Left renal pelvis (tissue), 4 donors: ENCODE measurements around the gene DYNC1LI1. TPM values are rescaled to one million over a fixed set of nuclear protein-coding genes. Genes with fewer than 3 reads are reported as not detected.

ENCODE experiments used
- DNase-seq, 4 donors: peaks; one replicate each; pipeline ENCODE4 v3.0.0-alpha.2; 2013; ENCODE audit warnings: low read depth in 4 of 4, low spot score in 3 of 4
- polyA plus RNA-seq, 4 donors: library from polyadenylated mRNA; unstranded; fragments of 120-200 nt; gene quantifications; one replicate each; pipeline ENCODE4 v1.2.1, GENCODE V29; 2013; ENCODE audit not compliant: insufficient read length in 4 of 4

DYNC1LI1 gene
- polyA plus RNA-seq, 4 donors = 31.1 to 44.0 (median 40.1) TPM

DNA sequence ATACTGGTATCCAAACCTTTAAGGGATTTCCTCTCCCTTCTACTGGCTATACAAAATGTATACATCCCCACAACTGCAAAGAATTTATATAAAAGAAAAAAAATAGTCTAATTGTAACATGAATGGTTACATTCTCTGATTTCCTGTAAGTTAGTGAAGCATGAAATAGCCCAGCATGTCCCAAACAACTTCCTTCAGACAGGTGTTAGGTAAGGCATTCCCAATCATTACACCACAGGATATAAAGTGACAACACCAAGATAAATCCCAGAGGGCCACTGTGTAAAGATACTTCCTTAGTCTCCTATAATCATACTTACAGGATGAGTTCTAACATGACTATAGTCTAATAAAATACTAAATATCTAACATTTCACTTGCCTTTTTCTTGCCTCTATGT, 75.6 kb downstream of the DYNC1LI1 start:
- DNase-seq = no peak

DNA sequence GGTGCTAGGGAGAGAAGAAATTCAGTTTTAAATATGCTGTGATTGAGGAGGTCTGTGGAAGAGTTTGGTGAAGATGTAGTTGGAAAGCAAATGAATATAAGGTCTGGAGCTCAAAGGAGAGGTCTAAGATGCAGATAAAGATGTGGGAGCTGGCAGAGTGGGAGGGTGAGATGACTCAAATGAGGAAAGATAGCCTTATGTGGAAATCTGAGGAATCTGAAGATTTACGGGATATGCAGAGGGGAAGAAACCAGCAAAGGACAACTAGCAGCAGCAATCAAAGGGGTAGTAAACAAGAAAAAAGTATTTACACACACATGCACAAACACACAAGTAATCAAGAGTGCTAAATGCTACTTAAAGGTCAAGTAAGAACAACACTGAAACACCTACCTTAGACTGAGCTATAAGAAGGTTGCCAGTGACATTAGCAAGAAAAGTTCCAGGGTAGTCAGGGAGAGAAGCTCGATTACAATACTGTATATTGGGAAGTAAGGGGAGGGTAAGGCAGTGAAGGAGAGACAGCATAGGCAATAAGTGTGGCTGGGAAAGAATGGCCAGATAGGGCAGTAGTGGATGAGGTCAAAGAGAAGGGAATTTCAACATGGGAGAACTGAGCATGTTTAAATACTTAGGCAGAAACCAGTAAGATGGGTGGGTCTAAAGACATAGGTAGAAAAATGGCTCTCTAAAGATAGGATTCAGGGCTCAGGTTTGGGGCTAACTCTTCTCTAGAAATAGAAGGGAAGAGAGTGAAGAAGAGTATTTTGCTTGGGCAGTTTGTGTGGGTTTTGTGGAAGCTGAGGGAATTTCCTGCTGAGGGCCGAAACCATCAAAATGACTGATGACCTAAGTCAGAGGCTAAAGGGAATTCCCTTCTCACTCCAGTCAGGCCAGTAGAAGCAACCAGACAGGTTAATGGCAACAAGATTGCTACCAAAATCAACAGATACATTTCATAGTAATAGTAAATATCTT, 76.9 kb downstream of the DYNC1LI1 start:
- DNase-seq = no peak

DNA sequence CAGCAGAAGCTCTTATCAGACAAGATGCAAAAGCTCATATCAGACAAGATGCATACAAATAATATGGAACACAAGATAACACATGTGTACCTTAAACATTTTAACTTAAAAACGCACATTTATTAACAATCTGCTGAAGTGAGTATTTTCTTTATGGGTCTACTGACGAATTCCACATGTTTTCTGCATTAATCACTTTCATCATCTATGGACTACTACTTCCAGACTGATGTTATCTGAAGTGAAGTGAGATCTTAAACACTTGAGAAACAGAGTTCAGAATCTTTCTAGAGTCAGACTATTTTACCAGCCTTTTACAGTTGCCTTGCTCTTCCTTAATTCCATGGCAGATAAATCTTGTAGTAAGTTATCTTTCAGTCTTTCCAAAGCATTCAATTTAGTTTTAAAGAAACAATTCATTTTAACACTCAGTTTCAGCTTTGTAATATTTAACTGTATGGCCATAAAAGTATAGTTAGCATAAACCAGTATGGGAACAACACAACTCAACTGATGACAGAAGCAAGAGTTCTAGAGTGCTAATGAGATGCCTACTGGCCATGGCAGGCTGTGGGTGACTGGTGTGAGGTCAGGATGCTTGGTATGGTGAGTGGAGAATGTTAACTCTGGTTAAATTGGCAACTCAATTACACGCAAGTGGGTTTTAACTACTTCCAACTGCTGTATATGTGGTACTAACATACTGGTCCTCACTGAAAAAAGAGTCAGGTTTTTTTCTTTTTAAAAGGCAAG, 77.8 kb downstream of the DYNC1LI1 start:
- no peak for DNase-seq

DNA sequence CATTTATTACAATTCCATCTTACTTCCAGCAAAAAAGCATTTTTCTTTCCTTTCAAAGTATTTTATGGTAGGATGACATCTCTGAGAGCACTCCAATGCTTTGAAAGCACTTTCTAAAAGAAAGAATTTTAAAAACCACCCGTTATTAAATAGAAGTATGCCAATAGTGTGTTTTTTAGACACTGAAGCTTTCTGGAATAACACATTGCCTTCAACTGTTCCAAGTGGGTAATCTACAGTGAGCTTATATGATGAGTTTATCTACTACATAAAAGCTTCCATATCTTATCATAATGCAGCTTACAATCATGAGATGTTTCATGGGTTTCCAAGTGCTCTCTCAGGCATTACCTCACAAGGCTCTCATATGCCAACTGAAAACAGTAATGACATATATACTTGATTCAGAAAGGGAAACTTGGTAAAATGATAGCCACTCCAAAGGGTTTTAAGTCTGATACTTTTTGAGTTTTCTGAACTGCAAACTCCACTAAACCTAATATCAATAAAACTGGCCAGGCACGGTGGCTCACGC, 82.1 kb downstream of the DYNC1LI1 start:
- no peak for DNase-seq

DNA sequence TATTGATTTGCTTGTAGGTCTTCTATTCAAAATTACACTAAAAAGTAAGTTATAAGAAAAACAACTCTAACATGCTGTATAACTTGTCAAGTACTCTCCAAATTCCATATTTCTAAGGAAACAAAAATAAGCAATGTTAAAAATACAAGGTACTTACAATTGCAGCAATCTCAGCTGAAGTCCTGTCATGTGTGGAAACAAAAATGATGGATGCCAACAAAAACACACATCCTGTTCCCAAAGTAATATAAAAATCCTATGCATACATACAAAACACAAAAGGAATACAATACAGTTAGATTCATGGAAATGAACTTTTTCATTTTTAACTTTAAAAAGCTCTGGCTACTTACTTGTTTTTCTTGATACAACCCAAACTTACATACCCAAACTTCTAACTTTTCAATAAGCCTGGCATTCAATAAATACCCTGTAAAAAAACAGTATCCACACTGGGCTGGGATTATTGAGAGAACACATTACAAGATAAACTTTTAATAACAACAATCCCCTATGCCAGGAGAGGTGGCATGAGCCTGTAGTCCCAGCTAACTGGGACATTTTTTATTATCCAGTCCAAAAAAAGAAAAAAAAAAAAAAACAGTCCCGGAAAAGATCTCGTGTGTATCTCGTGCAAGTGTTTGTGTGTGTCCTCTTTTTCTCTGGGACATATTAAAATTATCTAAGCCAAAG, 82.7 kb downstream of the DYNC1LI1 start:
- no peak for DNase-seq

DNA sequence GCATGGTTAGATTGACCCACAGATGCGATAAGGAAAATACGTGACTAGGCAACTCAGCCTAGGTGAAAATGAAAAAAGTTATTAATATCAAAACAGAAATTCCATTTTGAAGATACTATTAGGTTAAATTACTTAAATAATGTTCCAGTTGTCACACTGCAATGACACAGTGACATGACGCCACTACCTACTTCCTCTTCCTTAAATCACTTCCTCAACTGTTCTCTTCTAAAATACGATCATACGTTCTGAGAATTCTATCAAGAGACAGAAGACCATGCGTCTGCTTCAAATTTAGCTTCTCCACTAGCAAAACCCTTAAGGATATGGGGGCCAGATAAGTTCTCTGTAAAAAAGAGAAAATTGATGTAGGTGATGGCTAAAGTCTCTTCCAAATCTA, 86.2 kb downstream of the DYNC1LI1 start:
- DNase-seq = no peak

DNA sequence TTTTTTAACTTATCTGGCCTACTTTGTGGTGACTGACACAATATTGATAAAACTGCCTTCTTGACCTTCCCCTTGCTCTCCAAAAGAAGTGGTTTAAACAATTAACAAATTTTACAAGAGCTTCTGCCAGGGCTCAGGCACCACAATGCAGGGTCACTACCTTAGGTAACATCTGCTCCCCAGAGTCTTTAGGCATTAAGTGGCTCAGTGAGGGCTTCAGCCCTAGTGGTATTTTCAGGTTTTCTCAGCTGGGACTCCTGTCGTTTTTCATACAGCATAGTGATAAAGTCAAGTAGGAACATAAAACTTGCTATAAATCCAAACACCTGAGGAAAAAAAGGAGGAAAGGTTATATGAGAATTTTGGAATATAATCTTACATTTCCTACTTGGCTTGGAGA, 86.9 kb downstream of the DYNC1LI1 start:
- no peak for DNase-seq

DNA sequence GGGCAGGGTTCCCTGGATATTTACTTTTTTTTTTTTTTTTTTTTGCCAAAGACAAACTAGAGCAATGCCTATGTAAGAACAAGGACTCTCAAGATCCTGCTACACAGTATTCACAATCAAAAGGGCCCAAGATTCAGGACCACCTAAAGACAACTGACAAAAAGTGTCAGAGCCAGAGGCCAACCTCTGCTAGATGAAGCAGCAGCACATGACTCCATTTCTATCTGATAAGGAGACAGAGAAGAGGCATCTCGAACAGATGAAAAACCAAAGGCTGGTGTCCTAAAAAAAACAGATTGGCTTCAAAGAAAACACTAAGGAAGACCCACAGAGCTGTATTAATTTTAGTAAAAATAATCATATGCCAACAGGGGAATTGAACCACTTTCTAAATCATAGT, 88.0 kb downstream of the DYNC1LI1 start:
- DNase-seq = no peak

DNA sequence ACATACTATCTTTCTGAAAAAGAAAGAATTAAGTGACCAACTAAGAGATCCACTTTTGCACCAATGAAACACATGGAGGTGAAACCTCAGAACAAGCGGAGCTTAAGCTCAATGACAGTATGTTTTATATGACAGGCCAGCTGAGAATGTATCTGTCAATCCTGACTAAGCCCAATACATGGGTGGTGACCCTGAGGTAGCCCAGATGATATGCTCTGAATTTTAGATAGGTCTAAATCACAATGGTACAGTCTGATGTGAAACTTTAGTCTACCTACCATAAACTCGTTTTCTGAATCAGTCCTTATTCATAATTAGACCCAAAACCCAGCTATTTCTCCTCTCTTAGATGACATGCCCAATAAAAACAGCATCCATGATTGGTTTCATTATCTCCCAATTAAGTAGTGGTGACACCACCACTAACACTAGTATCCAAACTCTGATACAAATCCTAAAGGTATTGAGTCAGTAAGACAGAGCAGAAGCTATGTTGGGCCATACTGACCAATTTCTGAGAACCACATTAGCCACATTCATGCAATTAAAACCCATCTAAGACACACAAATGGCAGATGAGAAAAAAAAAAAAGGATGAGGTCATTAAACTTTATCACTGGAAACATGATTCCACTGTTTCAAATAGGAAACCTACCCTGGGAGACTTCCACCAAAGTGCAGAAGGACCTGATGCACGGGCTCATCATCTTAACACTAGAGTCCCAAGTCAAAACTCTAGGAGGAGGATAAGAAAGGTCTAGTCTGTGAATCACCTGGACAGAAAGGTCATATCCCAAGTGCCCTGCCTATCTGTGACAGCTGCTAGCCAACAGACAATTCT, 88.6 kb downstream of the DYNC1LI1 start:
- DNase-seq = no peak

DNA sequence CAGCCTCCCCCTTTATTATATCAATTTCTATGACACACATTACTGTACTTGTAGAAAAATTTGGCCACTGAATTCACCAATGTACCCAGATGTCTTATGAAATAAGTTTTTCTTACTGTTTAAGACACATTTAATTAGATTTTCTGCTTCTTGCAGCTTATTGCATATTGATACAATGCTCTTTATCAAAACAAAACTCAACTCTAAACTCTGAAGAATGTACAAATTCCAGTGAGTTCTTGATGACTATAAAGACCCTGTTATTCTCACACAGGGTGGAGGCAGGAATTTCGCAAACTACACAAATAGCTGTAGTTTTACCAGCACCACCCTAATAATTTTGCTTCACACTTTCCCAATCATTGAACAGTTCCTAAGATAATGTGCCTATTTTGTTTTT, 90.1 kb downstream of the DYNC1LI1 start:
- no peak for DNase-seq

Other genes with a start within 250 kb of the DYNC1LI1 start
- 10 to 100 TPM; 29.1 to 53.8 (median 43.1) TPM for gene CMTM7, start 179.0 kb downstream of the DYNC1LI1 start, polyA plus RNA-seq
- 100 to 1,000 TPM in 1 of 4 donors, 10 to 100 TPM in 3; 56.6 to 101 (median 76.0) TPM for gene CMTM6, start 68.0 kb downstream of the DYNC1LI1 start, polyA plus RNA-seq
- 10 to 100 TPM; 37.7 to 51.3 (median 50.2) TPM for gene CNOT10, start 114.3 kb upstream of the DYNC1LI1 start, polyA plus RNA-seq
- 1 to 10 TPM; 1.1 to 8.6 (median 7.3) TPM for gene TRIM71, start 247.1 kb upstream of the DYNC1LI1 start, polyA plus RNA-seq